Activated CD8-positive, alpha-beta memory T cell treated with anti-CD3 and anti-CD28 coated beads for 48 hours (primary cell): ENCODE data around the gene GPX2.

Experiments
- DNase-seq, 3 experiments: peaks; one replicate each; pipeline ENCODE4 v3.0.0-alpha.2; 2020; ENCODE audit warnings: low read depth in 2 of 3, low spot score in 2 of 3

GPX2 gene

GRCh38 chr14:64940336-64940910 lies 2.1 kb downstream of the GPX2 start:
- no peak for DNase-seq

GRCh38 chr14:64939817-64940190 lies 2.7 kb downstream of the GPX2 start:
- no peak for DNase-seq

- DNase-seq = no peak
These were observed 3.4 kb downstream of the GPX2 start for GRCh38 chr14:64938972-64939816.

GRCh38 chr14:64937821-64938193 lies 4.7 kb downstream of the GPX2 start:
- no peak for DNase-seq

DNA sequence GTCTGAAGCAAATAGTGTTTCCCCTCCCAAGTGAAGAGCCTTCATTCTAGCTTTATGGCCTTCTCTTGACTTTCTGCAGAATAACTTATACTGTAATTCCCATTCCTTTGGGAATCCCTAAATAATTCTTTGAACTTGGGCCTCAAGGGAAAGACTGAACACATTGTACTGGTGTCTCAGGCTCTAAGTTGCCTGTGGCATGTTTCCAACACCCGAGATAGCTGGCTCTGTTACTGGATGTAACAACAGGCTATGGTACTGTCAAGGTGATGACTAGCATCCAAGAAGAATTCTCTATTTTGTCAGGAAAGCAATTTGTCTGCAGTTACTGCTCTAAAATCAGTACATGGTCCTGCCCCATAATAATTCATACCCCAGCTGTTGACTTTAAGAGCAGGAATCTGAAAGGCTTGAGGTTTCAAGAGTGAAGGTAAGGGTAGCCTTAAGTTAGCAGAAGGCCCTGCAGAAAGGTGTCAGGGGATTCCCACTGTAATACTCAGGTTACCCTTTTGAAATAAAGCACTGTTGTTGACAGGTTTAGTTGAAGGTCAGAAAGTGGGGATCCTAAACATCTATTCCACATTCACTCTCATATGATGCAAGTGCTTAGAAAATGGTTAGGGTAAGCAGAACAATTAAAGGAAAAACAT lies 5.2 kb downstream of the GPX2 start:
- no peak for DNase-seq

DNA sequence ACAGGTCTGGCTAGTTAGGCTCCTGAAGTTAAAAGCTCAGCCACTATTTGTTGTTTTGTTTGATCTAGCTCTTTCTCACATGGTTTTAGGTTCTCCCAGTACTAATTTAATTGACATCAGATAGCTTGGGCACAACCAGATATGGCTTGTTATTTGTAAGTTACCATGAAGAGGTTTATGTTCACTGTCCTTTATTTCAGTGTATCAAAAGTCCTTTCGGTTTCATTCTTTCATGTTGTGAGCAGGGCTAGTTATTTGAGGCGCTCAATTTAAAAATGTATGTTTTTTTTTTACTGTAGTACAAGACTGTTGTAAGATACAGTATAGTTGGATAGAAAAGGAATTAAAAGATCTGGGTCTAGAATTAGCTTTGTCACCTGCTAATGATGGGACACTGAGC lies 7.0 kb downstream of the GPX2 start:
- no peak for DNase-seq

GRCh38 chr14:64934338-64934929 lies 8.1 kb downstream of the GPX2 start:
- no peak for DNase-seq

GRCh38 chr14:64932231-64932630 lies 10.3 kb downstream of the GPX2 start:
- no peak for DNase-seq

- no peak for DNase-seq
These were observed 11.4 kb downstream of the GPX2 start for GRCh38 chr14:64931123-64931522.

DNA sequence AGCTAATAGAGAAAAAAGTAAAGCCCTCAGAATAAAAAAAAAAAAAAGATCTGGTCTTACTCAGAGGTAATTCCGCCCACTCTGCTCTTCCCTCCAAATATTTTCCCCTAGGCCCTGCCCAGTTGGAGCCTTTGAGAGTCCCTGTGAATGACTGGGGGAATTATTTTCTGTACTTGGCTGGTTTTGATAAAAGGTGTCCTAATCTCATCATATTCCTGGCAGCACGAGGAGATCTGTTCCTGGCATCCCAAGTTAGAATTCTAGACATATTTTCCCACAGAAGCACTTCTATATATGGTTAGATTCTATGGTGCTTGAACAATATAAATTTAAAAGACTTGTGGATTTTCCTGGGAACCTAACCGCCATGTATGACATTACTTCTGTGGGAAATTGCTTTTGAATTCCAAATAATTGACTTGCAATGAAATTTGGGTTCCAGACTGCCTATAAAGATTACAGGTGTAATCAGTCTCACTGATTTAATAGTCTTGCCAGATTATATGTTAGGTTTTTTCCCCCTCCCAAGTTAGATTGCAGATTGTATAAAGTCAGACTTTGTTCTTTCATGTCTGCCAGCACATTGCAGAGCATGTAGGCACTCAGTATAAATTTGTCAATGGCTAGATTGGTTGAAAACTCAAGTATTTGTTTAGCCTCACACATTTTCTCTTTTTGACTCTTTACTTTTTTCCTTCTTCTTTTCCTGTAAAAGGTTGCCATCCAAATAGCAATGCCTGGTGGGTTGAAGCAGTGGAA lies 12.3 kb downstream of the GPX2 start:
- DNase-seq = no peak

DNA sequence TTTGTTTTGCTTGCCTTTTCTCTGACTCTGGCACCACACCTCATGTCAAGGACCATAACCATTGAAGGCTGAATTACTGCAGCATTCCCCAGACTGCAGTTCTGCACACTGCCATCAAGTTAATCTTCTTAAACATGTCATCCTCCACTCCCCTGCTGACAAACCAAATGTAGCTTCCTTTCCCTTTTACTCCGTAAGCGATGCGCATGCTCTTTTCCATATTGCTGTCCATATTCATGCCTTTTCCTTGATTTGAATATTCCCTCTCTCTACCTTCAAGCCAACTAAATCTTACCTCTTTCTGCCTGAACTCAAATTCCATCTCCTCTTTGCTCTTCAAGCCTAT lies 13.6 kb downstream of the GPX2 start:
- DNase-seq = no peak

GRCh38 chr14:64928239-64929013 lies 14.1 kb downstream of the GPX2 start:
- DNase-seq = no peak

DNA sequence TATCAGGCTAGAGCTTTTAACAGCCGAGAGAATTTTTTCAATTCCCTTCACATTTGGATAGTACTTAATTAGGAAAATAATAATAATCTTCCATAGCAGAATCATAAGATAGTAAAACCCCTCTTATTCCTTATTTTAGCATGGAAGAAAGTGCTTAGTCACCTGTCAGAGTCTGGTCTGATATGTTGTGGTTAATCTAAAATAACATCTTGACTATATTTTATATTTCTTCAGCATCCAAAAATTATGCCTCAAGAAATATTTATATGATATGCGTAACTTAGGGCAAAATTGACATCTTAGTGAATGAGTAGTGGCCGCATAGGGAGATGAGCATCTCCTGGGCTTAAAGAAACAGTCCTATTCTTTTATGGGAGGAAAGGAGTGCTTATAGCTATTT lies 15.5 kb downstream of the GPX2 start:
- no peak for DNase-seq

DNA sequence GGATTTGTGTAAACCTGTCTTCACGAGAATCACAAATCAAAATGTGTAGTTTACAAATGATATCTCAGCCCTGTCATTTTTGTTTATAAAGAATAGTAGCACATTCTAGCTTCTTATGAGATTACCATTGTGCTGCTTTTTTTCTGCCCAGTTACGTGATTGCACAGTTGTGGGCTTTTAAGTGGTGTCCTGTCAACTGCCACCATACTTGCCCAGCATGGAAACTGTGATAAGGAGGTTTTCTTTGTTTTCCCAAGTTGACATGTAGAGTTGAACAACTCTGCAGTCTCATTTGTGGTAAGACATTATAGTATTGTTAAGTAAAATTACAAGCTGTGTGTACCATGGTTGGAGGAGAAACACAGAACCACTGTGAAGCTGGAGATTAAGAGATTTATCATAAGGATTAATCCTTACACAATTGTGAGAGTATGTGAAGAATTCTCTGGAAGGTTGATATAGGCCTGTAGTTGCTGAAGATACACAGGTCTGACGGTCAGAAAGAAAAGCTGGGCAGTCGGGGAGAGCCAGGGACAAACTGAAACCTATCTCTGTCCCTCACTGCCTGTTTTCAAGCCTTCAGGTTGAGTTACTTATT lies 16.0 kb downstream of the GPX2 start:
- DNase-seq = no peak

GRCh38 chr14:64923015-64923414 lies 19.5 kb downstream of the GPX2 start:
- no peak for DNase-seq

DNA sequence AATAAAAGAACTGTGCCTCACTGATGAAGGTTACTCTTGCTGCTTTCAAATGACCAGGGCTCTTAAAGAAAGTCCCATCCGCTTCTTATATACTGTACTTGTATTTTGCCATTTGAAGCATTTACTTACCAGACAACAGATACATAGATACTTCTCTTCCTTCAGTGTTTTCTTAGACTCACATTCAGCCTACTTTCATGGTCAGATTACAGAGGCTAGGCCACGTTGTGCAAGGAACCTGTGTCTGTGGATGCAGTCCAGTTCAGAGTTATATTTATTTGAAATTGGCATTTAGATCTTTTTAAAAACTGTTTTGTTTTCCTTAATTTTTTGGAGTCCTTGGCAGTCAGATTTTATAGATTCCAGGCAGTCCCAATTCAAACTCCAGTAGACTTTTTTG lies 22.1 kb downstream of the GPX2 start:
- no peak for DNase-seq

- DNase-seq = no peak
These were observed 22.9 kb downstream of the GPX2 start for GRCh38 chr14:64919618-64920017.

DNA sequence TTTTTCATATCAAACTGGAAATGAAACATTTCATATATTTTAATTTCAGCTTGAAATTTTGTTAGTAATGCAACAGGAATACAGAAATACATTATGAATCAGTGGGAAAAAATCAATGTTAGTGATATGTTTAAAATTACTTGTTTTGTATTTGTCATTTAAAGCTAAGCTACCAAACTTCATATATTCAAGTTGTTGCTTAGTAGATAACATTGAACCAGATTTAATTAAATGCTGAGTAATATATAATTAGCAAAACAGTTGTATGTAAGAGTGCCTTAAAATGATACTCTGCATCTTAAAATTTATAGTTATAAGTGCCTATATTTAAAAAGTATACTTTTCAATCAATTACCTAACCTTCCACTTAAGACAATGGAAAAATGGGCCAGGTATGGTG lies 23.3 kb downstream of the GPX2 start:
- no peak for DNase-seq

GRCh38 chr14:64918216-64918615 lies 24.3 kb downstream of the GPX2 start:
- DNase-seq = no peak

DNA sequence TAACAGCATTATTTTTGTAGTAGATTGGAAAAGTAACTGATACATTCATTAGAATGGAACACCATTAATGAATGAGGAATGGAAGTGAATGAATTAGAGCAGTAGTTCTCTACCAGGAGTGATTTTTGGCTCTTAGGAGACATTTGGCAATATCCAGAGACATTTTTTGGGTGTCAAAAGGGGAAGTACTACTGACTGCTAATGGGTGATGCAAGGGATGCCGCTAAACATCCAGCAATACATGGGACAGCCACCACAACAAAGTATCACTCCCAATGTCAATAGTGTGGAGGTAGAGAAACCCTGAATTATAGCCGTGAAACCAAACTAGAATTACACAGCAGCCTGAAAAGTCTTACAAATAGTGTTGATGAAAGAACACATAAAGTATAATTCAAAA lies 26.7 kb downstream of the GPX2 start:
- no peak for DNase-seq
